ENCODE data around the gene GAB2. TPM values are rescaled to one million over a fixed set of nuclear protein-coding genes. Genes with fewer than 3 reads are reported as not detected.
"Not testable (repeated sequence)": the region's sequence is repeated elsewhere in the genome, so short reads cannot be mapped to it uniquely, and the experiment has no call there.

Gene GAB2
- polyA plus RNA-seq, 1 donor, result 12.6 TPM

- no peak for DNase-seq (ENCODE audit: low read depth)
Measured at GRCh38 chr11:78281511-78281910, 136.1 kb downstream of the GAB2 start.

- DNase-seq (ENCODE audit: low read depth), result no peak
Measured at GRCh38 chr11:78277314-78277994, 140.2 kb downstream of the GAB2 start.

GRCh38 chr11:78276311-78276710 lies 141.3 kb downstream of the GAB2 start:
- no peak for DNase-seq (ENCODE audit: low read depth)

- no peak for DNase-seq (ENCODE audit: low read depth)
Measured at GRCh38 chr11:78274739-78275138, 142.9 kb downstream of the GAB2 start.

- not testable (repeated sequence) for DNase-seq (ENCODE audit: low read depth)
Measured at GRCh38 chr11:78272625-78273269, 144.9 kb downstream of the GAB2 start.

- not testable (repeated sequence) for DNase-seq (ENCODE audit: low read depth)
Measured at GRCh38 chr11:78271801-78272200, 145.8 kb downstream of the GAB2 start.

- DNase-seq (ENCODE audit: low read depth), result no peak
Measured at GRCh38 chr11:78270971-78271370, 146.6 kb downstream of the GAB2 start.

GRCh38 chr11:78269806-78270205 lies 147.8 kb downstream of the GAB2 start:
- DNase-seq (ENCODE audit: low read depth), result no peak

GRCh38 chr11:78268591-78269410 lies 148.8 kb downstream of the GAB2 start:
- peak; percentile 62 for DNase-seq (ENCODE audit: low read depth)

- DNase-seq (ENCODE audit: low read depth), result no peak
Measured at GRCh38 chr11:78266451-78266850, 151.2 kb downstream of the GAB2 start.

- no peak for DNase-seq (ENCODE audit: low read depth)
Measured at GRCh38 chr11:78265326-78265725, 152.3 kb downstream of the GAB2 start.

- DNase-seq (ENCODE audit: low read depth), result no peak
Measured at GRCh38 chr11:78262691-78263090, 154.9 kb downstream of the GAB2 start.

- DNase-seq (ENCODE audit: low read depth), result no peak
Measured at GRCh38 chr11:78262238-78262637, 155.4 kb downstream of the GAB2 start.

- no peak for DNase-seq (ENCODE audit: low read depth)
Measured at GRCh38 chr11:78261828-78262227, 155.8 kb downstream of the GAB2 start.

- no peak for DNase-seq (ENCODE audit: low read depth)
Measured at GRCh38 chr11:78261367-78261766, 156.3 kb downstream of the GAB2 start.

GRCh38 chr11:78259777-78260487 lies 157.7 kb downstream of the GAB2 start:
- DNase-seq (ENCODE audit: low read depth), result no peak

GRCh38 chr11:78257654-78258053 lies 160.0 kb downstream of the GAB2 start:
- DNase-seq (ENCODE audit: low read depth), result no peak

GRCh38 chr11:78256962-78257361 lies 160.7 kb downstream of the GAB2 start:
- DNase-seq (ENCODE audit: low read depth), result no peak

GRCh38 chr11:78255919-78256318 lies 161.7 kb downstream of the GAB2 start:
- no peak for DNase-seq (ENCODE audit: low read depth)

- DNase-seq (ENCODE audit: low read depth), result no peak
Measured at GRCh38 chr11:78254268-78254667, 163.4 kb downstream of the GAB2 start.

GRCh38 chr11:78253797-78254196 lies 163.8 kb downstream of the GAB2 start:
- DNase-seq (ENCODE audit: low read depth), result no peak

All from forelimb muscle (tissue), 1 donor.